Activated effector memory CD4-positive, alpha-beta T cell treated with Interleukin-2 at 50 U/mL for 16 hours (primary cell): ENCODE data around the gene ZMPSTE24.
"Not testable (repeated sequence)": the region's sequence is repeated elsewhere in the genome, so short reads cannot be mapped to it uniquely, and the experiment has no call there.

ENCODE experiments used
- DNase-seq: peaks from one replicate; pipeline ENCODE4 v3.0.0-alpha.2; 2020

The ZMPSTE24 gene

DNA sequence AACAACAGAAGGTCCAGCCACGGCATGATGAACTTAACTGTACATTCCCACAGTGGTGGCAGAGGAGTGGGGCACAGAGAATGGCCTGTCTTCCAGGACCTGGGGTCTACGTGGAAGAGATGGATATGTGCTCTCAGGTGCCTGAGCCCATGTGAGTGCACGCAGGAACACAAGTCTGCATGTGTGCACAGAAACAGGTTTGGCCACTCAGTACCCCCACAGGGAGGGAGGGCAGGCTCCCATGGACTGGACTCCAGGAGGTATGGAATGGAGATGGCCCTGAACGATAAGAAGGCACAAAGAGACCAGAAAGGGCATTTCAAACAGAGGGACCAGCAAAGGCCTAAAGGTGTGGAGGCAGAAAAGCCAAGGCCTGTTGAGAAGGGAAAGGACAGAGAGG lies 48.3 kb downstream of the ZMPSTE24 start:
- DNase-seq: no peak

DNA sequence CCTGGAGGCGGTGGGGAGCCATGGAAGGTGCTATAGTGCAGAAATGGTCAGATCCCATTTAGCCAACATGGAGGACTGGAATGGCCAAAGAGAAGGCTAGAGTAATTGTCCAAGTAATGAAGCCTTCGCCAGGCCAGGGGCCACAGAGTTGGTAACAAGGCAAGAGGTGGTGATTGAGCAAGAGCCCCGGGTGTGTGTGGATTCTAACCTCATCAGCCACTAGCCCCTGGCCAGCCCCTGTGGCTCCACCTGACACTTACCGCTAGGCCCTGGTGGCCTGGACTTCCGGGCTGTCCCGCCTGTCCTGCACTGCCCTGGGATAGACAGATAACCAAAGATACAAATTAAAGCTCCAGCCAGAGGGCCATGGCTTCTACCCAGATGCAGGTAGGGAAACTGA lies 49.1 kb downstream of the ZMPSTE24 start:
- DNase-seq: no peak

- DNase-seq: no peak
Measured at GRCh38 chr1:40308036-40308727, 50.1 kb downstream of the ZMPSTE24 start.

- no peak for DNase-seq
Measured at GRCh38 chr1:40309374-40310128, 51.5 kb downstream of the ZMPSTE24 start.

DNA sequence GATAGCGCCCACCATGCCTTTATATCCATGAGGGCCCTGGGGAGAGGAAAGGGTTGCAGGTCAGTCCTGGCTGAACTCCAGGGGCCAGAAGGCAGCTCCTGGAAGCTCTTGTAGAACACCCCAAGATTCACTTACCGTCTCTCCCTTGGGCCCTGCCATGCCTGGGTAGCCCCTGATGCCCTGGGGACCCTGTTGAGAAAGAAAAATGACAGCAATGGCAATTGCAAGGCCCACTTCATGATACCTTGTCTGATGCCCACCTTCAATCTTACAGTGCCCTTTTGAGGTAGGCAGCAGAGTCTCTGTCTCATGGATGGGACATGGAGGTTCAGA lies 52.1 kb downstream of the ZMPSTE24 start:
- no peak for DNase-seq

DNA sequence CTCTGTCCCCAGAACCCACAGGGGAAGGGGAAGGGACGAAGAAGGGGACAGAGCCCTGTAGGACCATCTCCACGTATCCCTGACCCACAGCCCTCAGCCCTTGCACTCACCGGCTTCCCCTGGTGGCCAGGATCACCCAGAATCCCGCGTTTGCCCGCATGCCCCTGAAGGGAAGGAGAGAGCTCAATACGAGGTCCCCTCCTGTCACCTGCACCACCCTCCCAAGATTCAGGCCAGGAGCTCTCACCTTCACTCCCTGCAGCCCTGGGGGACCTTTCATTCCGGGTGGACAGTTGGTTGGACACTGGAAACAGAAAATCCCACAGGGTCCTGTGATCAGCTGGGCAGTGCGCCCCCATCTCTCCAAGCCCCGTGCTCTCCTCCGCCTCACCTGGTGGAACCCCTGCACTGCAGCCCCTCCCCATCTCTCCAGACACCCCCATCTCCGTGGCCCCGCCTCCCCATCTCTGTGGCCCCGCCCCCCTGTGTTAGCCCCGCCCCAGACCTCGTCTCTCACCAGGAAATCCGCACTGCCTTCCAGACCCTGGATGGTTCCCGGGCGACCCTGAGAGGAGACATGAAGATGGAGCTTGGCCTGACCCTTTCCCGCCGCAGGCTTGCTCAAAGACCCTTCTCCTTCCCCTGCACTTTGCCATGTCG lies 53.1 kb downstream of the ZMPSTE24 start:
- DNase-seq: no peak

GRCh38 chr1:40311692-40312091 lies 53.7 kb downstream of the ZMPSTE24 start:
- DNase-seq: no peak

- peak; percentile 12 for DNase-seq
Measured at GRCh38 chr1:40312238-40313205, 54.5 kb downstream of the ZMPSTE24 start.

- no peak for DNase-seq
Measured at GRCh38 chr1:40313329-40313957, 55.4 kb downstream of the ZMPSTE24 start.

DNA sequence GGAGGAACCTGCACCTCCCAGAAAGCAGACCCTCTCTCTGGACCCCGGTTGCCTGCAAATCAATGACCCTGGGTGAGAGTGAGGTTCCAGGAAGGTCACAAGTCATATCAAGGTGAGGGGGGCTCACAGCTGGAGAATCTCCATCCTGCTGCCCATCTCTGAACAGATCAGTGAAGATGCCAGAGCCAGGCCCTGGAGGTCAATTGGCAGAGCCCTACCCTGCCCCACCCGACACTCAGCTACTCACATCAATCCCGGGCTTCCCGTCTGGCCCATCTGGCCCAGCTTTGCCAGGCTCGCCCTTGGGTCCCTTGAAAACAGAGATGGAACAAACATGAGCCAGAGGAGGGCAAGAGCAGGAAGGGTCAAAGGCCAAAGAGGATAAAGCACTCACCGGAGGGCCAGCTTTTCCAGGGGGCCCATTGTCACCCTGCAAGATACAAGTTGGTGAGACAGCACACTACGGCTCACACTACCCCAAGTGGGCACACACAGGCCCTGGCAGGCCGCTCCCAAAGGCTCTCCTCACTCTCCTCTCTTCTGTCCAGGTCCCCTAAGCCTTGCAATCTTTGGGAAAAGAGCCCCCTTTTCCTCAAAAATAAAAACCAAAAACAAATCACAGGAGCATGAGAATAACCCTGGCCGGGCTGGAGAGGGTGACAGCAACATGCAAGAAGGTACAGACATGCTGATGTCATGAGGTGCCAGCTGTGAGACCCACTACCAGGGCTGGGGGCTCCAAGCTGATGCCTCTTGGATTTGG lies 56.1 kb downstream of the ZMPSTE24 start:
- DNase-seq: no peak

DNA sequence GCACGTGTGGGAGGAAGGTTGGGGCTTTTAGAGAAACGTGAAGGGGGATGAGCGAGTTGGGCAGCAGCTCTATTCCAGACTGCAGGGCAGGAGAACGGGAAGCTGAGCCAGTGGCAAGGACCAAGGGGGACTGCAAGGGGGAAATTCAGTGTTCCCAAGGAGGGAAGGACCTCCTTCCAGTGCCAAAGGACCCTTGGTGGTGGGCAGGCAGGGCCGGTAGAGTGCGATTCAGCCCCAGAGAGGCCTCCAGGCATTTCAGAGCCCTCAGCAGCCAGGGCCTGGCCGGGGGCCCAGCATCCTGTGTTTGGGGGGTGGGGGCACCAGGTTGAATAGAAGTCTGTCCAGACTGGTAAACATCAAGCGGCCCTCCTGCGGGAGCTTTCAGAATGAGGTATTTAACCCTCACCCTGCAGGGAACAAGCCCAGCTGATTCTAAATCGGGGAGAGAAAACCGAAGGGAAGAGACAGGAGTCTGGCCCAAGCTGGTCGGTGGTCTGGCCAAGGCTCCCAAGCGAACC lies 56.7 kb downstream of the ZMPSTE24 start:
- no peak for DNase-seq

- peak; percentile 82 for DNase-seq
Measured at GRCh38 chr1:40315239-40315794, 57.3 kb downstream of the ZMPSTE24 start.

DNA sequence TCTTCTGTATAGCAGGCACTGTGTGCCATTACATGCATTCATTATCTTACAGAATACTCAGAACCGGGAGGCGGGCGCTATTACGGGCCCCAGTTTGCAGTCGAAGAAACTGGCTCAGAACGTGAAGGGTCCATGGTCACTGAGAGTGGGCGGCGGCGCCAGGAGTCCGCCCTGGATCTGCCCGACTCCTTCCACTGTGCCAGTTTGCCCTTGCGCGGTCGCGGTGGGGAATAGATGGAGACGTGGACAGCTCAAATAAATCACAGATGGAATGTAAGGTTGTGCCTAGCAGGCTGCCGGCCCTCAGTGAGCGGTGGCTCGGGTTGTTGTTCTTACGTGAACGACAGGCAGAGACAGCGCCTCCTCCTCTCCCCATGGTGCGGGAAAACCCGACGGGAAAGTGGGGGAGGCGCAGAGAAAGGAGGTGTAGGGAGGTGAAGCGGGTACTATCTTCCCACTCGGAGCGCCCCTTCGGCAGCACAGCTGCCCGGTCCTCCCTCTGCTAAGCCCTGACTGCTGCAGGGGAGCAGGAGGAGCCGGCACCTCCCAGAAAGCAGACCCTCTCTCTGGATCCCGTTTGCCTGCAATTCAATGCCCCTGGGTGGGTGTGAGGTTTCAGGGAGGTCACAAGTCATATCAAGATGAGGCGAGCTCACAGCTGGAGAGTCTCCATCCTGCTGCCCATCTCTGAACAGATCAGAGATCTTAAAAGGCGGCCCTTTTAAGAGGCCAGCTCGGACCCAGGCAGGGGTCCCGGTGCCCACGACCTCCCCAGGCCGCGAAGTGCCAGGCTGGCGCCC lies 58.0 kb downstream of the ZMPSTE24 start:
- peak; percentile 23 for DNase-seq

DNA sequence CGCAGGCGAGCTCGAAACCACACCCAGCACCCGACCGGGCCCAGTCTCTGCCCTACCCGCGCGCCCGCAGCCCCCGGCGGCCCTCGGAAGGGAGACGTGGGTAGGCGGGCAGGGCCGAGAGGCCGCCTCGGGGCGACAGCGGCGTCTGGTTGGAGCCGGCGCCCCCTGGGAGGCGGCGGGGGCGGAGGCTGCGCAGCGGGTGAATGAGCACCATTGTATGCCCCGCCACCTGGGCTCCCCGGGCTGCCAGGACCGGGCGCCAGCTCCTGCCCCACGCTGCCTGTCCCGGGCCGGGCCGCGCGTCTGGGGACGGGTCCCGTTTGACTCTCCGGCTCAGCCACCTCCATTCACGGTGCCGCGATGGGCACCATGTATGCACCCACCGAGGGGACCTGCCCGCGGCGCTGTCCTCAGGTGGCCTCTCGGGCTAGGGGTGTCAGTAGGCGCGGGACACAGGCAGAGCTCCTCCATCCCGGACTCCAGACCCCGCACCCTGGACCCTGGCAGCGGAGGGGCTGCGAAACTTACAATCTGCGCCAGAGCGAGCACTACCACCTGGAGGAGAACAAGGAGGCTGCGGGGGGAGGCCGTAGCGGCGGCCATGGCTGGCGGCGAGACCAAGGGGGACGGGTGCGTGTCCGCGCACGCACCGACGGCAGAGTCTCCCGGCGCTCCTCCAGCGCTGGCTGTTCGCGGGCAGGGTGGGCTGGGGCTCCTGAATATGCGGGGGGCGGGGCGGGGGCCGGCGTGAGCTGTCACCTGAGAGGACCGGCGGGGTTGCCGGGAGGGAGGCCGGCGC lies 58.8 kb downstream of the ZMPSTE24 start, which contains the start of gene COL9A2:
TSS of gene COL9A2 (minus strand) at position 692 of the 799 bp plus-strand sequence. CDS start at position 603, 89 bp downstream.
- DNase-seq: peak; percentile 47

- DNase-seq: no peak
Measured at GRCh38 chr1:40317394-40318074, 59.5 kb downstream of the ZMPSTE24 start.

DNA sequence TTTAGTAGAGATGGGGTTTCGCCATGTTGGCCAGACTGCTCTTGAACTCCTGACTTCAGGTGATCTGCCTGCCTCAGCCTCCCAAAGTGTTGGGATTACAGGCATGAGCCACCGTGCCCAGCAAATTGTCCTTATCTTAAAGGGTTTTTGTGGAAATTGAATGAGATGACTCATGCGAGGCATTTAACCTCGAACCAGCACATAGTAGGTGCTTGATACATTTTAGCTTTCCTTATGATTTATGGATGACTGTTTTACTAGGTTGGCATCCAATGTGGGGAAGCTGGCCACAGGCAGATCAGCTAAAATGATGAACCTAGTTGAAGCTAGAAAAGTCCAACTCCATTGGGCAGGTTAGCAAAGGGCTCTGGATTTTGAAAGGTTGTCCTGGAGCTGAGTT lies 60.4 kb downstream of the ZMPSTE24 start:
- DNase-seq: no peak

- DNase-seq: no peak
Measured at GRCh38 chr1:40318970-40319621, 61.1 kb downstream of the ZMPSTE24 start.

DNA sequence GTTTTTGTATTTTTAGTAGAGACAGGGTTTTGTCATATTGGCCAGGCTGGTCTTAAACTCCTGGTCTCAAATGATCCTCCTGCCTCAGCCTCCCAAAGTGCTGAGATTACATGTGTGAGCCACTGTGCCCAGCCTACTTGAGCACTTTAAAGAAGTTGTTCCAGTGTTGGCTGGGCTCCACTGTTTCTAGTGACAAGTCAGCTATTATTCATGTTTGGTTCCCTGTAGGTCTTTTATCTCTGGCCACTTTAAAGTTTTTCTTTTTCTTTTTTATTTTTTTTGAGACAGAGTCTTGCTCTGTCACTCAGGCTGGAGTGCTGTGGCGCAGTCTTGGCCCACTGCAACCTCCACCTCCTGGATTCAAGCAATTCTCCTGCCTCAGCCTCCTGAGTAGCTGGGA lies 73.4 kb downstream of the ZMPSTE24 start:
- not testable (repeated sequence) for DNase-seq
